ENCODE results near the gene ATF6. TPM values are rescaled to one million over a fixed set of nuclear protein-coding genes. Genes with fewer than 3 reads are reported as not detected.

ATF6 gene
- total and polyA plus RNA-seq, 2 of the 4 experiments (the other 2 are of a cell fraction): 12.2 to 17.6 TPM

- H3K4me3 ChIP-seq (ENCODE audit: insufficient read depth, low read depth, low read length): no peak overlapping the region
- no peak overlapping the region for H2AK5ac ChIP-seq (ENCODE audit: low read depth, low read length)
- no peak overlapping the region for H2BK120ac ChIP-seq (ENCODE audit: low read depth, low read length)
- H3K18ac ChIP-seq (ENCODE audit: low read depth, low read length): no peak overlapping the region
- H3K9me3 ChIP-seq (ENCODE audit: control insufficient read depth, insufficient read depth, low read length): no peaks in the 10 kb centered on the region
- ATAC-seq (ENCODE audit: low read depth) (no peak), DNase-seq (no peak)
- no peak overlapping the region for H3K9ac ChIP-seq (ENCODE audit: low read depth, low read length)
- TF ChIP-seq MXI1 (IDR thresholded peaks at IDR 0.05; ENCODE audit: borderline replicate concordance, low read depth, low read length): no peak
- no peak for TF ChIP-seq RCOR1 (IDR thresholded peaks at IDR 0.05; ENCODE audit: insufficient replicate concordance, low read length)
- no peak for TF ChIP-seq USF2 (IDR thresholded peaks at IDR 0.05; ENCODE audit: low read depth, low read length)
- TF ChIP-seq POLR2A (IDR thresholded peaks at IDR 0.05; ENCODE audit: low read depth, low read length): no peak
- TF ChIP-seq CHD1 (IDR thresholded peaks at IDR 0.05; ENCODE audit: low read depth, low read length): no peak
- TF ChIP-seq FOS (IDR thresholded peaks at IDR 0.05; ENCODE audit: low read depth, low read length): no peak
- TF ChIP-seq CTCF (conservative IDR thresholded peaks at IDR 0.05; ENCODE audit: low read depth, low read length): no peak
- TF ChIP-seq ELK1 (IDR thresholded peaks at IDR 0.05; ENCODE audit: borderline replicate concordance, low read depth, low read length): no peak
- no peak for TF ChIP-seq MAZ (IDR thresholded peaks at IDR 0.05; ENCODE audit: borderline replicate concordance, low read depth, low read length)
- TF ChIP-seq RAD21 (IDR thresholded peaks at IDR 0.05; ENCODE audit: low read length): no peak
- no peak for TF ChIP-seq BHLHE40 (IDR thresholded peaks at IDR 0.05; ENCODE audit: low read depth, low read length)
- TF ChIP-seq CEBPB (IDR thresholded peaks at IDR 0.05; ENCODE audit: low read depth, low read length): no peak
- no peak for TF ChIP-seq RFX5 (IDR thresholded peaks at IDR 0.05; ENCODE audit: low read depth, low read length)
- TF ChIP-seq SMC3 (IDR thresholded peaks at IDR 0.05; ENCODE audit: low read depth, low read length): no peak
- TF ChIP-seq MAFK (IDR thresholded peaks at IDR 0.05; ENCODE audit: low read depth, low read length): no peak
- TF ChIP-seq NFE2L2 (IDR thresholded peaks at IDR 0.05; ENCODE audit: low read depth, low read length): no peak
- H3K14ac ChIP-seq (replicated peaks; ENCODE audit: low read depth, low read length): no peak overlapping the region
- no TSS peak for BruUV-seq (replicated peaks)
- no peak overlapping the region for H3K4me2 ChIP-seq (ENCODE audit: low read depth, low read length)
- H3K23ac ChIP-seq (ENCODE audit: low read depth, low read length): no peak overlapping the region
- dilution Hi-C loops (cut with HindIII; ENCODE audit: low sequenced_read_pairs, unreplicated experiment): no loop called here
- no peak overlapping the region for H3K56ac ChIP-seq (ENCODE audit: extremely low read depth, insufficient read depth, low read length)
- H3K79me1 ChIP-seq (ENCODE audit: low read depth in 1 of 2, low read length in 2 of 2): no peaks in the 10 kb centered on the region
- H4K5ac ChIP-seq (ENCODE audit: low read depth, low read length): no peak overlapping the region
- no peak overlapping the region for H3K27ac ChIP-seq (ENCODE audit: insufficient read depth, low read length)
- no peaks in the 10 kb centered on the region for H4K20me1 ChIP-seq (ENCODE audit: insufficient read depth, low read length)
- H2BK20ac ChIP-seq (ENCODE audit: low read depth, low read length): no peak overlapping the region
- no peak overlapping the region for H2BK5ac ChIP-seq (ENCODE audit: low read depth, low read length, poor library complexity, severe bottlenecking)
- H4K91ac ChIP-seq (ENCODE audit: insufficient read depth, low read depth, low read length): no peak overlapping the region
- no peak overlapping the region for H3K4ac ChIP-seq (ENCODE audit: low read depth, low read length)
- POLR2A ChIA-PET (ENCODE audit: unreplicated experiment): no interaction called here
- in situ Hi-C loops (cut with MboI; ENCODE audit: low sequenced_read_pairs): no loop called here
- no peak overlapping the region for H2AK9ac ChIP-seq (replicated peaks; ENCODE audit: low read depth, low read length, poor library complexity)
- no CpG with 5 or more reads among the region's 1 CpG for WGBS, 2 experiments (ENCODE audit: extremely low coverage in 2 of 2, insufficient read length in 1 of 2)
- no peak overlapping the region for H2AFZ ChIP-seq (replicated peaks; ENCODE audit: low read length, poor library complexity)
- H3K4me1 ChIP-seq (ENCODE audit: control insufficient read depth, insufficient read depth, low read length): no peaks in the 10 kb centered on the region
- intact Hi-C loops (cut with micrococcal nuclease): no loop called here
- no peaks in the 10 kb centered on the region for H3K27me3 ChIP-seq (ENCODE audit: control insufficient read depth, insufficient read depth, low read length)
- CTCF ChIA-PET: no interaction called here
- no peak overlapping the region for H2BK15ac ChIP-seq (ENCODE audit: low read depth, low read length)
- H3K36me3 ChIP-seq (ENCODE audit: control insufficient read depth, insufficient read depth, low read length): no peaks in the 10 kb centered on the region
- H4K8ac ChIP-seq (ENCODE audit: low read depth in 2 of 2, low read length in 2 of 2): no peak overlapping the region
- H3K9me1 ChIP-seq (ENCODE audit: insufficient read depth, low read length): peaks cover 6% of the 10 kb centered on the region; the same call in 1 of the 2 replicates
Observed at GRCh38 chr1:161943737-161944136, 177.6 kb downstream of the ATF6 start.
